Breast epithelium (tissue), 3 donors: ENCODE data around the gene DRGX.

ENCODE experiments used
- CTCF ChIP-seq, 3 donors: fragments of 450-650 bp; IDR thresholded peaks; one replicate each; pipeline ENCODE4 v1.5.1; 2016 to 2017; ENCODE audit warnings: antibody characterized with exemption in 3 of 3, mild to moderate bottlenecking in 3 of 3, moderate library complexity in 3 of 3
- POLR2A ChIP-seq: fragments of 450-650 bp; IDR thresholded peaks from one replicate; pipeline ENCODE4 v1.6.1; 2016; ENCODE audit warnings: antibody characterized with exemption, mild to moderate bottlenecking, moderate library complexity
- POLR2AphosphoS5 ChIP-seq, 3 donors: sonication (generic); formaldehyde crosslinking; IDR thresholded peaks; one replicate each; pipeline ENCODE4 v1.6.1; 2017; ENCODE audit warnings: antibody characterized with exemption in 3 of 3

- no peak for TF ChIP-seq CTCF (IDR thresholded peaks at IDR 0.05)
- no peak for TF ChIP-seq POLR2A
- TF ChIP-seq POLR2AphosphoS5 (IDR thresholded peaks at IDR 0.05), result no peak
These were observed 6.4 kb downstream of the DRGX start for GRCh38 chr10:49389361-49389933.
